Neural cell (in vitro differentiated cells): ENCODE data around the gene CD3E.

Experiments used
- EP300 ChIP-seq: fragments of 450-650 bp; conservative IDR thresholded peaks from 2 replicates; pipeline ENCODE4 v1.6.1; 2014; ENCODE audit warnings: antibody characterized with exemption, mild to moderate bottlenecking, moderate library complexity; ENCODE audit not compliant: poor library complexity, severe bottlenecking
- EZH2 ChIP-seq: fragments of 200-600, 300-800 bp; shearing (Covaris generic), sonication (generic); IDR thresholded peaks from 2 replicates; pipeline ENCODE4 v1.6.1; 2014; ENCODE audit warnings: antibody characterized with exemption, low read length, borderline replicate concordance, mild to moderate bottlenecking; ENCODE audit not compliant: insufficient read depth, poor library complexity, severe bottlenecking
- POLR2AphosphoS5 ChIP-seq: IDR thresholded peaks from 2 replicates; pipeline ENCODE4 v1.6.1; 2012
- RAD21 ChIP-seq: fragments of 450-650 bp; conservative IDR thresholded peaks from 2 replicates; pipeline ENCODE4 v1.6.1; 2014; ENCODE audit warnings: antibody characterized with exemption, mild to moderate bottlenecking, moderate library complexity
- REST ChIP-seq: IDR thresholded peaks from 2 replicates; pipeline ENCODE4 v1.6.1; 2012; ENCODE audit warnings: borderline replicate concordance
- SMC3 ChIP-seq: fragments of 450-650 bp; conservative IDR thresholded peaks from 2 replicates; pipeline ENCODE4 v1.6.1; 2014; ENCODE audit warnings: antibody characterized with exemption, mild to moderate bottlenecking, moderate library complexity; ENCODE audit not compliant: poor library complexity
- TAF1 ChIP-seq: IDR thresholded peaks from 2 replicates; pipeline ENCODE4 v1.6.1; 2012; ENCODE audit warnings: low read depth
- TF ChIP-seq, protein P1 (sequence below): fragments of 450-650 bp; IDR thresholded peaks from 2 replicates; pipeline ENCODE4 v1.5.1; 2014; ENCODE audit warnings: antibody characterized with exemption, mild to moderate bottlenecking, moderate library complexity; ENCODE audit not compliant: poor library complexity, severe bottlenecking

DNA sequence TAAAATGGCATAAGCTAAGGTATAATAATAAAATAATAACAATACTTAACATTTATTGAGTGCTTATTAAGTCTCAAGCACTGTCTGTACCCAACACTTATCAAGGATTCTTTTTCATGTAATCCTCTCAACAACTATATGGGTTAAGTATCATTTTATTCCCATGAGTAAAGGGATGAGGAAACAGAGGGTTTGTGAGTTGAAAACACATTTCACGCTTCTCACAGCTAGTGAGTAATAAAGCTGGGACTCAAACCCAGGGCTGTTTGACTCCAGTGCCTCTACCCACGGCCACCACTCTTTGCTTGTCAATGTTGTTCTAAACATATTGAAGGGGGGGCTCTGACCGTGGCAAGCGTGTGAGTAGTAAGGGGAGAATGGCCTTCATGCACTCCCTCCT is 8.7 kb downstream of the CD3E start:
- no peak for TF ChIP-seq RAD21
- TF ChIP-seq, protein P1, sequence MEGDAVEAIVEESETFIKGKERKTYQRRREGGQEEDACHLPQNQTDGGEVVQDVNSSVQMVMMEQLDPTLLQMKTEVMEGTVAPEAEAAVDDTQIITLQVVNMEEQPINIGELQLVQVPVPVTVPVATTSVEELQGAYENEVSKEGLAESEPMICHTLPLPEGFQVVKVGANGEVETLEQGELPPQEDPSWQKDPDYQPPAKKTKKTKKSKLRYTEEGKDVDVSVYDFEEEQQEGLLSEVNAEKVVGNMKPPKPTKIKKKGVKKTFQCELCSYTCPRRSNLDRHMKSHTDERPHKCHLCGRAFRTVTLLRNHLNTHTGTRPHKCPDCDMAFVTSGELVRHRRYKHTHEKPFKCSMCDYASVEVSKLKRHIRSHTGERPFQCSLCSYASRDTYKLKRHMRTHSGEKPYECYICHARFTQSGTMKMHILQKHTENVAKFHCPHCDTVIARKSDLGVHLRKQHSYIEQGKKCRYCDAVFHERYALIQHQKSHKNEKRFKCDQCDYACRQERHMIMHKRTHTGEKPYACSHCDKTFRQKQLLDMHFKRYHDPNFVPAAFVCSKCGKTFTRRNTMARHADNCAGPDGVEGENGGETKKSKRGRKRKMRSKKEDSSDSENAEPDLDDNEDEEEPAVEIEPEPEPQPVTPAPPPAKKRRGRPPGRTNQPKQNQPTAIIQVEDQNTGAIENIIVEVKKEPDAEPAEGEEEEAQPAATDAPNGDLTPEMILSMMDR = no peak
- TF ChIP-seq POLR2AphosphoS5 = no peak
- no peak for TF ChIP-seq TAF1
- TF ChIP-seq REST = no peak
- no peak for TF ChIP-seq EZH2
- no peak for TF ChIP-seq SMC3
- TF ChIP-seq EP300 = no peak
